BE2C (cell line): ENCODE data around the gene PIK3CB.
"Not testable (repeated sequence)": the region's sequence is repeated elsewhere in the genome, so short reads cannot be mapped to it uniquely, and the experiment has no call there.

Source experiments
- DNase-seq: peaks from one replicate; pipeline ENCODE4 v3.0.0-alpha.2; 2020
- H3K27me3 ChIP-seq: fragments of 250-450 bp; sonication (Bioruptor Pico); 2 replicates; pipeline ENCODE4 v1.5.1; 2020; ENCODE audit warnings: mild to moderate bottlenecking
- H3K36me3 ChIP-seq: fragments of 250-450 bp; sonication (Bioruptor Pico); 2 replicates; pipeline ENCODE4 v1.5.1; 2020; ENCODE audit warnings: mild to moderate bottlenecking
- H3K4me1 ChIP-seq: fragments of 250-450 bp; sonication (Bioruptor Pico); 2 replicates; pipeline ENCODE4 v1.5.1; 2020
- H3K4me3 ChIP-seq: 2 replicates; pipeline ENCODE4 v1.5.1; 2011; ENCODE audit warnings: low read depth, low read length
- H3K9me3 ChIP-seq: fragments of 250-450 bp; sonication (Bioruptor Pico); 2 replicates; pipeline ENCODE4 v1.5.1; 2020
- TF ChIP-seq, protein P1 (sequence below): IDR thresholded peaks from 2 replicates; pipeline ENCODE4 v1.5.1; 2012; ENCODE audit warnings: mild to moderate bottlenecking, low read depth, low read length

The PIK3CB gene

DNA sequence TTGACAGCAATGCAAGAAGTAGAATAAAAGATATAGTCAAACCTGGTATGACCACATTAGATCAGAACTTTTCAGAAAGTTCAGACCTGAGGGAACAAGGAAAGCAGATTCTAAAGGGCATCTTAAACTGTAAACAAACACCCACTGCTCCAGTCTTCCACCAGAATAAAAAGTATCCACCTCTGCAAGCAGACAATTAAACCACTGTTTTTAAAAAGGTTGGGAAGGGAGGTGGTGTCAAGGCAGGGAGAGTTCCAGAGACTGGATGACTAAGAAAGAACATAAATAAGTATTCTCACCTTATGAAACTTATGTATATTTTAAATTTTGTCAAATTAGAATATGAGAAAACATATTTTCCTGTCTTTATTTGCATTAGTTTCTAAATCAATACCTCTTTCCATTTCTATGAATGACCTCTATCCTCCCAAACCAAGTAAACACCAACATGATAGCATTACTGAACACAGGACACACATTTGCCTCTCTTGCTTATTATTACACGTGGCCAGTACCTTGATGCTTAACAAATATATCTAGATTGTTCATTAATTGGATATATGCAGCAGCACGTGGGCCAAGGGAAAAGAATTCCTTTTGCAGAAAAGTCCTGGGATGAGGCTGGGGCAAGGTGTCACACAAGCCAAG is 31.6 kb downstream of the PIK3CB start:
- H3K27me3 ChIP-seq = no peaks in the 10 kb centered on the region
- H3K4me1 ChIP-seq = no peaks in the 10 kb centered on the region
- TF ChIP-seq, protein P1, sequence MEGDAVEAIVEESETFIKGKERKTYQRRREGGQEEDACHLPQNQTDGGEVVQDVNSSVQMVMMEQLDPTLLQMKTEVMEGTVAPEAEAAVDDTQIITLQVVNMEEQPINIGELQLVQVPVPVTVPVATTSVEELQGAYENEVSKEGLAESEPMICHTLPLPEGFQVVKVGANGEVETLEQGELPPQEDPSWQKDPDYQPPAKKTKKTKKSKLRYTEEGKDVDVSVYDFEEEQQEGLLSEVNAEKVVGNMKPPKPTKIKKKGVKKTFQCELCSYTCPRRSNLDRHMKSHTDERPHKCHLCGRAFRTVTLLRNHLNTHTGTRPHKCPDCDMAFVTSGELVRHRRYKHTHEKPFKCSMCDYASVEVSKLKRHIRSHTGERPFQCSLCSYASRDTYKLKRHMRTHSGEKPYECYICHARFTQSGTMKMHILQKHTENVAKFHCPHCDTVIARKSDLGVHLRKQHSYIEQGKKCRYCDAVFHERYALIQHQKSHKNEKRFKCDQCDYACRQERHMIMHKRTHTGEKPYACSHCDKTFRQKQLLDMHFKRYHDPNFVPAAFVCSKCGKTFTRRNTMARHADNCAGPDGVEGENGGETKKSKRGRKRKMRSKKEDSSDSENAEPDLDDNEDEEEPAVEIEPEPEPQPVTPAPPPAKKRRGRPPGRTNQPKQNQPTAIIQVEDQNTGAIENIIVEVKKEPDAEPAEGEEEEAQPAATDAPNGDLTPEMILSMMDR = no peak
- no peak for DNase-seq
- no peak overlapping the region for H3K4me3 ChIP-seq
- H3K9me3 ChIP-seq = no peaks in the 10 kb centered on the region
- no peaks in the 10 kb centered on the region for H3K36me3 ChIP-seq

DNA sequence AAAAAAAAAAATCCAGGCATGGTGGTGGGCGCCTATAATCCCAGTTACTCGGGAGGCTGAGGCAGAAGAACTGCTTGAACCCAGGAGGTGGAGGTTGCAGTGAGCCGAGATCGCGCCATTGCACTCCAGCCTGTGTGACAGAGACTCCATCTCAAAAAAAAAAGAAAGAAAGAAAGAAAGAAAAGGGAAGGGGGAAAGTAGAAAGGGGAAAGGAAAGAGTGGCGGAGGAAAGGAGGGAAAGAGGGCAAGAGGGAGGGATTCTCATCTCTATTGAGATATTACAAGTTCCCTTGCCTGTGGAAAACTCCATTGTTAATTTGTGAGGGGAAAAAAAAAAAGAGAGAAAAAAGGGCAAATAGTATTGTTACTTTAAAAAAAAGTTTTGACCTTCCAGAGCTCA is 32.5 kb downstream of the PIK3CB start:
- not testable (repeated sequence) for H3K4me3 ChIP-seq, H3K27me3 ChIP-seq, H3K9me3 ChIP-seq, H3K4me1 ChIP-seq, H3K36me3 ChIP-seq, DNase-seq

DNA sequence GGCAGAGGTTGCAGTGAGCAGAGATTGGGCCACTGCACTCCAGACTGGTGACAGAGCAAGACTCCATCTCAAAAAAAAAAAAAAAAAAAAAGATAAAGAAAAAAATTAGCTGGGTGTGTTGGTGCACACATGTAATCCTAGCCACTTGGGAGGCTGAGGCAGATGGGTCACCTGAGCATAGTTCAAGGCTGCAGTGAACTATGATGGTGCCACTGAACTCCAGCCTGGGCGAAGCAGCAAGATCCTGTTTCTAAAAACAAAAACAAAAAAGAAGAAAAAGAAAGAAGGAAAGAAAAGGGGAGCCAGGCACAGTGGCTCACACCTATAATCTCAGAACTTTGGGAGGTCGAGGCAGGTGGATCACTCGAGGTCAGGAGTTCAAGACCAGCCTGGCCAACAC is 32.9 kb downstream of the PIK3CB start:
- TF ChIP-seq, protein P1 = no peak
- no peaks in the 10 kb centered on the region for H3K4me1 ChIP-seq
- DNase-seq = no peak
- no peaks in the 10 kb centered on the region for H3K27me3 ChIP-seq
- no peaks in the 10 kb centered on the region for H3K36me3 ChIP-seq
- no peak overlapping the region for H3K4me3 ChIP-seq
- no peaks in the 10 kb centered on the region for H3K9me3 ChIP-seq

DNA sequence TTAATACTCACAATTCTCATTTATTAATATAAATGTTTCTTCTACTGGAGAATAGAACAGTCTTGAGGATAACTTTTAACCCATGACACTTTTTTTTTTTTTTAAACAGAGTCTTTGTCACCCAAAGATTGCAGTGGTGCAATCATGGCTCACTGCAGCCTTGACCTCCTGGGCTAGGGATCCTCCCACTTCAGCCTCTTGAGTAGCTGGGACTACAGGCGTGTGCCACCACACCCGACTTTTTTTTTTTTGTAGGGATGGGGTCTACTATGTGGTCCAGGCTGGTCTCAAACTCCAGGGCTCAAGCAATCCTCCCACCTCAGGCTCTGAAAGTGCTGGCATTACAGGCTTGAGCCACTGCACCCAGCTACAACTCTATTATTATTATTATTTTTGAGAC is 34.5 kb downstream of the PIK3CB start:
- TF ChIP-seq, protein P1 = no peak
- no peaks in the 10 kb centered on the region for H3K36me3 ChIP-seq
- H3K27me3 ChIP-seq = no peaks in the 10 kb centered on the region
- DNase-seq = no peak
- H3K9me3 ChIP-seq = no peaks in the 10 kb centered on the region
- H3K4me1 ChIP-seq = no peaks in the 10 kb centered on the region
- no peak overlapping the region for H3K4me3 ChIP-seq

DNA sequence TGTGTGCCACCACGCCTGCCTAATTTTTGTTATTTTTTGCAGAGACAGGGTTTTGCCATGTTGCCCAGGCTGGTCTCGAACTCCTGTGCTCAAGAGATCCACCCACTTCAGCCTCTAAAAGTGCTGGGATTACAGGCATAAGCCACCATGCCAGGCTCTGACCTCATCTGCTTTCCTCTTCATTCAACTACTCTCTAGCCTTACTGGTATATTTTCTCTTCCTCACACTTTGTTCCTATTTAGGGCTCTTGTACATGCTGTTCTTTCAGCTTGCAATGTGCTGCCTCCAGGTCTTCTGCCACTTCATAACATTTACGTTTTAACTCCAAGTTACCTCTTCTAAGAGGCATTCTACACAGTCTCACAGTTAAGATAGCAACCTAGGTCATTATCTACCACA is 34.9 kb downstream of the PIK3CB start:
- TF ChIP-seq, protein P1 = no peak

DNA sequence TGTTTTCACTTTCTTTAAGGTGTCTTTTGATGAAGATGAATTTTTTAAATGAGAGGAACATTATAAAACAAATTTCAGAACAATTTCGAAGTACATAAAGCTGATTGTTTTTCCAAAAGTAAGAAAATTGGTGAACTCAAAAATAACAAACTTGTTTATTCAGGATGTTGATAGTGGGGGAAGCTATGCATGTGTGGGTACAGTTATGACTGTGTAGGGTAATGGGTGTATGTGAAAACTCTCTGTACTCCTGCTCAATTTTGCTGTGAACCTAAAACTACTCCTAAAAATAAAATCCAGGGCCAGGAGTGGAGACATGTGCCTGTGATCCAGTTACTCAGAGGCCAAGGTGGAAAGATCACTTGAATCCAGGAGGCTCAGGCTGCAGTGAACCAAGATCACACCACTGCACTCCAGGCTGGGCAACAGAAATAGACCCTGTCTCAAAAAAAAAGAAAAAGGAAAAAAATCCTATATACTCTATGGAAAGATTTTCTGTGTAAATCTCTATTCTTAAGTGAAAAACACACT is 37.2 kb downstream of the PIK3CB start:
- TF ChIP-seq, protein P1 = no peak
- Histone ChIP-seq H3K4me3 (no peak overlapping the region), H3K27me3 (no peaks in the 10 kb centered on the region), H3K4me1 (no peaks in the 10 kb centered on the region), H3K36me3 (no peaks in the 10 kb centered on the region), H3K9me3 (no peaks in the 10 kb centered on the region)
- no peak for DNase-seq

More for the DNA sequence above, 34.9 kb downstream of the PIK3CB start:
- Histone ChIP-seq H3K9me3 (no peaks in the 10 kb centered on the region), H3K4me3 (no peak overlapping the region), H3K4me1 (no peaks in the 10 kb centered on the region), H3K27me3 (no peaks in the 10 kb centered on the region), H3K36me3 (no peaks in the 10 kb centered on the region)
- no peak for DNase-seq
